ENCODE results near the gene C18orf32. TPM values are rescaled to one million over a fixed set of nuclear protein-coding genes. Genes with fewer than 3 reads are reported as not detected.

C18orf32 gene
- total and polyA plus RNA-seq, 10 of the 15 experiments (the other 5 are each of a cell fraction or from before 2014, with no cell fraction given): 11.5 to 67.0 (median 32.9) TPM

MicroRNAs encoded within 50 kb of the gene (microRNA counts, 767-probe panel; counts per million panel counts)
- microRNA hsa-miR-1539: 516 counts per million, percentile 8 among the panel's probes with 10 or more counts

Small RNA genes within 50 kb of the gene (small RNA-seq; reads per million reads assigned to genes)
- gene SNORD58A: not detected
- gene SNORD58C: not detected

Other genes with a start within 250 kb of the C18orf32 start
- gene DYM, start 26.6 kb downstream of the C18orf32 start, total RNA-seq (2014; rRNA removed): 67.4 and 72.6 TPM in 2 replicates
- 32.3 and 35.9 TPM in 2 replicates for gene DYM, start 26.6 kb downstream of the C18orf32 start, total RNA-seq (2014; rRNA removed; fragmentation: Illumina TruSeq; extraction: Trizol)
- gene DYM, start 26.6 kb downstream of the C18orf32 start, total RNA-seq (2021): 58.7 and 61.9 TPM in 2 replicates
- 80.4 and 82.4 TPM in 2 replicates for gene DYM, start 26.6 kb downstream of the C18orf32 start, polyA plus RNA-seq (2011; rRNA removed)
- 27.3 and 38.5 TPM in 2 replicates for gene DYM, start 26.6 kb downstream of the C18orf32 start, polyA plus RNA-seq (2014; fragmentation: Illumina TruSeq; extraction: Trizol)
- 10 to 100 TPM in 1 of 2 experiments, 1 to 10 TPM in 1; 9.0 to 21.1 TPM for gene DYM, start 26.6 kb downstream of the C18orf32 start, polyA plus RNA-seq (2014; fragmentation: Nextera tagmentation; extraction: Ambion mirVana)
- 46.6 and 49.3 TPM in 2 replicates for gene DYM, start 26.6 kb downstream of the C18orf32 start, polyA plus RNA-seq (2014; rRNA removed)
- 10 to 100 TPM; 45.8 to 49.5 TPM for gene DYM, start 26.6 kb downstream of the C18orf32 start, polyA plus RNA-seq (2016; fragmentation: Nextera tagmentation; extraction: Ambion mirVana)
- gene RPL17, start 5.2 kb upstream of the C18orf32 start, total RNA-seq (2014; rRNA removed): 3,129 and 3,391 TPM in 2 replicates
- 3,939 and 4,064 TPM in 2 replicates for gene RPL17, start 5.2 kb upstream of the C18orf32 start, total RNA-seq (2014; rRNA removed; fragmentation: Illumina TruSeq; extraction: Trizol)
- 2,307 and 2,345 TPM in 2 replicates for gene RPL17, start 5.2 kb upstream of the C18orf32 start, total RNA-seq (2021)
- gene RPL17, start 5.2 kb upstream of the C18orf32 start, polyA plus RNA-seq (2011; rRNA removed): 4,363 and 5,610 TPM in 2 replicates
- 3,300 and 3,786 TPM in 2 replicates for gene RPL17, start 5.2 kb upstream of the C18orf32 start, polyA plus RNA-seq (2014; fragmentation: Illumina TruSeq; extraction: Trizol)
- gene RPL17, start 5.2 kb upstream of the C18orf32 start, polyA plus RNA-seq (2014; fragmentation: Nextera tagmentation; extraction: Ambion mirVana): 1,000 to 10,000 TPM; 3,193 to 4,110 TPM
- gene RPL17, start 5.2 kb upstream of the C18orf32 start, polyA plus RNA-seq (2014; rRNA removed): 3,404 and 3,644 TPM in 2 replicates
- 1,000 to 10,000 TPM; 1,396 to 1,427 TPM for gene RPL17, start 5.2 kb upstream of the C18orf32 start, polyA plus RNA-seq (2016; fragmentation: Nextera tagmentation; extraction: Ambion mirVana)
- gene LIPG, start 74.8 kb upstream of the C18orf32 start, total RNA-seq (2014; rRNA removed): 0.06 and 0.11 TPM in 2 replicates
- gene LIPG, start 74.8 kb upstream of the C18orf32 start, total RNA-seq (2014; rRNA removed; fragmentation: Illumina TruSeq; extraction: Trizol): 0.27 and 0.41 TPM in 2 replicates
- 0.18 and 0.19 TPM in 2 replicates for gene LIPG, start 74.8 kb upstream of the C18orf32 start, total RNA-seq (2021)
- 0.01 and 0.10 TPM in 2 replicates for gene LIPG, start 74.8 kb upstream of the C18orf32 start, polyA plus RNA-seq (2011; rRNA removed)
- 0.09 and 0.22 TPM in 2 replicates for gene LIPG, start 74.8 kb upstream of the C18orf32 start, polyA plus RNA-seq (2014; fragmentation: Illumina TruSeq; extraction: Trizol)
- under 1 TPM; 0.04 to 0.37 TPM for gene LIPG, start 74.8 kb upstream of the C18orf32 start, polyA plus RNA-seq (2014; fragmentation: Nextera tagmentation; extraction: Ambion mirVana)
- 0.55 and 0.61 TPM in 2 replicates for gene LIPG, start 74.8 kb upstream of the C18orf32 start, polyA plus RNA-seq (2014; rRNA removed)
- under 1 TPM in 1 of 2 experiments, not detected in 1; 0.33 TPM for gene LIPG, start 74.8 kb upstream of the C18orf32 start, polyA plus RNA-seq (2016; fragmentation: Nextera tagmentation; extraction: Ambion mirVana)

Measured in GM12878 (cell line).